22Rv1 (cell line): ENCODE data around the gene SELPLG.

Source experiments
- ZFX ChIP-seq: fragments of 450-650 bp; IDR thresholded peaks from 2 replicates; pipeline ENCODE4 v1.6.1; 2017; ENCODE audit warnings: antibody characterized with exemption, borderline replicate concordance
- TF ChIP-seq, protein P1 (sequence below): fragments of 450-650 bp; IDR thresholded peaks from 2 replicates; pipeline ENCODE4 v1.5.1; 2017; ENCODE audit warnings: mild to moderate bottlenecking

DNA sequence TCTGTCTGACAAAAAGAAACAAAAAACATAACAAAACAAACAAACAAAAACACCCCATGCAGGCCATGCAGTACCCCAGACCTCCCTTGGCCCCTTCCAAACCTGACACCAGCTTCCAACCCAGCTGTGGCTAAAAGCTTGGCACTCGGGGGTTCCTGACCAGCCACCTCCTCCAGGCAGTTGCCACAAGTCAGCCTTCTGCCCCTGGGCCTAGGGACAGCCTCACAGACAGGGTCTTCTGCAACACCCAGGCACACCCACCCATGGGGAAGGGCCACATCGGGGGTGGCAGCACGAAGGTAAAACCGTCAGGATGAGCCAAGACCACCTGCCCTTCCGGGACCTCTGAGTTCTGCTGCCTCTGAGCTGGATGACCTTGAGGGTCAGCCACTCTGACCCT lies 25.1 kb downstream of the SELPLG start:
- TF ChIP-seq, protein P1, sequence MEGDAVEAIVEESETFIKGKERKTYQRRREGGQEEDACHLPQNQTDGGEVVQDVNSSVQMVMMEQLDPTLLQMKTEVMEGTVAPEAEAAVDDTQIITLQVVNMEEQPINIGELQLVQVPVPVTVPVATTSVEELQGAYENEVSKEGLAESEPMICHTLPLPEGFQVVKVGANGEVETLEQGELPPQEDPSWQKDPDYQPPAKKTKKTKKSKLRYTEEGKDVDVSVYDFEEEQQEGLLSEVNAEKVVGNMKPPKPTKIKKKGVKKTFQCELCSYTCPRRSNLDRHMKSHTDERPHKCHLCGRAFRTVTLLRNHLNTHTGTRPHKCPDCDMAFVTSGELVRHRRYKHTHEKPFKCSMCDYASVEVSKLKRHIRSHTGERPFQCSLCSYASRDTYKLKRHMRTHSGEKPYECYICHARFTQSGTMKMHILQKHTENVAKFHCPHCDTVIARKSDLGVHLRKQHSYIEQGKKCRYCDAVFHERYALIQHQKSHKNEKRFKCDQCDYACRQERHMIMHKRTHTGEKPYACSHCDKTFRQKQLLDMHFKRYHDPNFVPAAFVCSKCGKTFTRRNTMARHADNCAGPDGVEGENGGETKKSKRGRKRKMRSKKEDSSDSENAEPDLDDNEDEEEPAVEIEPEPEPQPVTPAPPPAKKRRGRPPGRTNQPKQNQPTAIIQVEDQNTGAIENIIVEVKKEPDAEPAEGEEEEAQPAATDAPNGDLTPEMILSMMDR = no peak
- TF ChIP-seq ZFX = no peak
